ENCODE measurements around the gene PWWP2B.

The PWWP2B gene

DNA sequence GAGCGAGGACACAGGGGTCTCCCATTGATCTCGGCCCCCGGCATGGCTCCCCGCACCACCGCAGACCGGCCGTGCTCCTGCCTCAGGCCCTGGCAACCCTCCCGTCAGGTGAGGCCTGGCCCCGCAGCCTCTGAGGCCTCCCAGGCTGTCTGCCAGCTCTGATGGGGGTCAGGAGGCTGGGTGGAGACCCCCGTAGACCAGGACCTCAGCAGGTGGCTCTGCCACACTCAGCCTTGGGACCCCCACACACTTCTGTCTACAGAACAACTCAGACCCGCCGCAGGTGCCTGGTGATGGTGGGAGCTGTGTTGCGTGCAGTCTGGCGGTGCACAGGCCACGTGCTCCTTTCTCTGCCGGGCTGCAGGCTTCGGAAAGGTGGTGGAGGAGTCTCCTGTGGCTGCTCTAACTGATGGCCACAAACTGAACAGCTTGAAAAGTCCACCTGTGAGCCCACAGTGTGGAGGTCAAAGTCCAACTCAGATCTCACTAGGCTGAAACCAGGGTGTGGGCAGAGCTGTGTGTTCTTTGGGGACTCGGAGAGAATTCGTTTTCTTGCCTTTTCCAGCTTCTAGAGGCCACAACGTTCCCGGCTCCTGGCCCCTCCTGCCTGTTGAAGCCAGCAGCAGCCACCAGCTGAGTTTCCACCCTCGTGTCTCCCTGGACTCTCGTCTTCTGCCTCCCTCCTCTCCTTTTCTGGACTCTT, 62.5 kb downstream of the PWWP2B start:
- Histone ChIP-seq H3K27me3 (ENCODE audit: control insufficient read depth, insufficient read depth, low read length) (no peaks in the 10 kb centered on the region), H3K4me1 (ENCODE audit: control insufficient read depth, insufficient read depth, low read length) (no peaks in the 10 kb centered on the region), H3K4me3 (ENCODE audit: low read depth, low read length) (no peak overlapping the region), H3K9me3 (ENCODE audit: control insufficient read depth, insufficient read depth, low read length) (no peaks in the 10 kb centered on the region), H3K9ac (ENCODE audit: low read depth, low read length) (no peak overlapping the region), H3K36me3 (ENCODE audit: control insufficient read depth, insufficient read depth, low read length) (no peaks in the 10 kb centered on the region), H3K27ac (ENCODE audit: low read depth, low read length) (no peak overlapping the region)

- H3K27ac ChIP-seq (ENCODE audit: low read depth, low read length) = no peak overlapping the region
- no peak overlapping the region for H3K4me3 ChIP-seq (ENCODE audit: low read depth, low read length)
- H3K9me3 ChIP-seq (ENCODE audit: control insufficient read depth, insufficient read depth, low read length) = no peaks in the 10 kb centered on the region
- H3K36me3 ChIP-seq (ENCODE audit: control insufficient read depth, insufficient read depth, low read length) = no peaks in the 10 kb centered on the region
- no peaks in the 10 kb centered on the region for H3K27me3 ChIP-seq (ENCODE audit: control insufficient read depth, insufficient read depth, low read length)
- no peak overlapping the region for H3K9ac ChIP-seq (ENCODE audit: low read depth, low read length)
- no peaks in the 10 kb centered on the region for H3K4me1 ChIP-seq (ENCODE audit: control insufficient read depth, insufficient read depth, low read length)
Measured at GRCh38 chr10:132460071-132460470, 63.1 kb downstream of the PWWP2B start.

GRCh38 chr10:132460691-132461090, 63.7 kb downstream of the PWWP2B start:
- H3K4me1 ChIP-seq (ENCODE audit: control insufficient read depth, insufficient read depth, low read length) = no peaks in the 10 kb centered on the region

DNA sequence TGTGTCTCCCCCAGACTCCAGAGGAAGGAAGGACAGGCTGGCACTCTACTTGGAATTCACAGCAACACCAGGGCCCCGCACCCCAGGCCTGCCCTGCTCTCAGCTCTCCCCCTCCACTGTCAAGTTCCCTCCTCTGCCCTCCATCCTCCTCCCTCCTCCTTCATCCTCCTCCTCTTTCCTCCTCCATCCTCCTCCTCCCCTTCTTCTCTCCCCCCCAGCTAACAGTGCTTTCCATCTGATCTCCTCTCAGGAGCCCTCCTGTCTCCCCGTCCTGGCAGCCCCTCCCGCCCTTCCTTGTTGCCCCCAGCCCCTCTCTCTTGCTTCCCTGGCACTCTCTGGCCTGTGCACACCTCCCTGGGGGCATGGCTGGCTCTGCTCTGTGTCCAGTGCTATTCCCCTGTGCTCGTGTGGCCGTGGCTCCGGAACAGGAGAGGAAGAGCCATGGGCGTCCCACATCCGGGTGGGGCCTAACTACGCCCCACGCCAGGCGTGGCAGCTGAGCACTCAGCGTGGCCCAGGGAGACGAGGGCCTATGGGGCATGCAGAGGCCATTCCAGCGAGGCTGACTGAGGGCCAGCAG, 64.2 kb downstream of the PWWP2B start:
- H3K27ac ChIP-seq (ENCODE audit: low read depth, low read length) = no peak overlapping the region
- no peak overlapping the region for H3K9ac ChIP-seq (ENCODE audit: low read depth, low read length)
- no peaks in the 10 kb centered on the region for H3K9me3 ChIP-seq (ENCODE audit: control insufficient read depth, insufficient read depth, low read length)
- H3K4me1 ChIP-seq (ENCODE audit: control insufficient read depth, insufficient read depth, low read length) = no peaks in the 10 kb centered on the region
- H3K4me3 ChIP-seq (ENCODE audit: low read depth, low read length) = no peak overlapping the region
- H3K36me3 ChIP-seq (ENCODE audit: control insufficient read depth, insufficient read depth, low read length) = no peaks in the 10 kb centered on the region
- no peaks in the 10 kb centered on the region for H3K27me3 ChIP-seq (ENCODE audit: control insufficient read depth, insufficient read depth, low read length)

More at GRCh38 chr10:132460691-132461090, 63.7 kb downstream of the PWWP2B start:
- Histone ChIP-seq H3K36me3 (ENCODE audit: control insufficient read depth, insufficient read depth, low read length) (no peaks in the 10 kb centered on the region), H3K27me3 (ENCODE audit: control insufficient read depth, insufficient read depth, low read length) (no peaks in the 10 kb centered on the region), H3K9me3 (ENCODE audit: control insufficient read depth, insufficient read depth, low read length) (no peaks in the 10 kb centered on the region), H3K27ac (ENCODE audit: low read depth, low read length) (no peak overlapping the region), H3K4me3 (ENCODE audit: low read depth, low read length) (no peak overlapping the region), H3K9ac (ENCODE audit: low read depth, low read length) (no peak overlapping the region)

DNA sequence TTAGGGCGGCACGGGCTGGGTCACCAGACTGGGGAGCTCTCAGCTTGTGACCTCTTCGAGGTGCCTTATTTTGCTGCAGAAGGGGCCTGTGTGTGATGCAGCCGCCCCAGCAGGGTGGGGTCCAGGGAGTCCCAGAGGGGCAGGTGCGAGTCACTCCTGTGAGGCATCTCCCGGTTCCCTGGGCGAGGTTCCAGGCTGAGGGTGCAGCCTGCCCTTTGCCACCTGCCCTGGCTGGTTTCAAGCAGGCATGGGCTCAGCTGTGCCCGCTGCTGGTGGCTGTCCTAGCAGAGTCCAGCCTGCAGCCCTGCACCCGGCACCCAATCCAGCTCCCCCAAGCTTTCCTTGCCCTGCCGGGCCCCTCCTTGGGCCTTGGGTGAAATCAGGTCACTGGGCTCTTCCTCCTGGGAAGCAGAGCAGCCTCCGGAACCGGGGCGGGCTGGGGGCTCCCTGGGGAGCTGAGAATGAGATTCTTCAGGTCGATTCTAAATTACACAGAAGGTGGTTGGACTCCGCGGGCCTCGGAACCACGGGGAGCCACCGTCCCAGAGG, 64.8 kb downstream of the PWWP2B start:
- Histone ChIP-seq H3K27ac (ENCODE audit: low read depth, low read length) (no peak overlapping the region), H3K36me3 (ENCODE audit: control insufficient read depth, insufficient read depth, low read length) (no peaks in the 10 kb centered on the region)

GRCh38 chr10:132462463-132463332, 65.7 kb downstream of the PWWP2B start:
- H3K27ac ChIP-seq (ENCODE audit: low read depth, low read length) = no peak overlapping the region
- H3K4me3 ChIP-seq (ENCODE audit: low read depth, low read length) = no peak overlapping the region
- peaks cover 3% of the 10 kb centered on the region; the same call in 1 of the 2 replicates for H3K4me1 ChIP-seq (ENCODE audit: control insufficient read depth, insufficient read depth, low read length)
- H3K36me3 ChIP-seq (ENCODE audit: control insufficient read depth, insufficient read depth, low read length) = no peaks in the 10 kb centered on the region
- no peaks in the 10 kb centered on the region for H3K9me3 ChIP-seq (ENCODE audit: control insufficient read depth, insufficient read depth, low read length)
- no peaks in the 10 kb centered on the region for H3K27me3 ChIP-seq (ENCODE audit: control insufficient read depth, insufficient read depth, low read length)
- H3K9ac ChIP-seq (ENCODE audit: low read depth, low read length) = no peak overlapping the region

More for the DNA sequence above, 64.8 kb downstream of the PWWP2B start:
- Histone ChIP-seq H3K4me1 (ENCODE audit: control insufficient read depth, insufficient read depth, low read length) (no peaks in the 10 kb centered on the region), H3K27me3 (ENCODE audit: control insufficient read depth, insufficient read depth, low read length) (no peaks in the 10 kb centered on the region), H3K4me3 (ENCODE audit: low read depth, low read length) (no peak overlapping the region), H3K9me3 (ENCODE audit: control insufficient read depth, insufficient read depth, low read length) (no peaks in the 10 kb centered on the region), H3K9ac (ENCODE audit: low read depth, low read length) (no peak overlapping the region)

- Histone ChIP-seq H3K9me3 (ENCODE audit: control insufficient read depth, insufficient read depth, low read length) (no peaks in the 10 kb centered on the region), H3K36me3 (ENCODE audit: control insufficient read depth, insufficient read depth, low read length) (no peaks in the 10 kb centered on the region), H3K4me1 (ENCODE audit: control insufficient read depth, insufficient read depth, low read length) (peaks cover 4% of the 10 kb centered on the region; the same call in 1 of the 2 replicates), H3K4me3 (ENCODE audit: low read depth, low read length) (no peak overlapping the region), H3K27ac (ENCODE audit: low read depth, low read length) (no peak overlapping the region), H3K27me3 (ENCODE audit: control insufficient read depth, insufficient read depth, low read length) (no peaks in the 10 kb centered on the region), H3K9ac (ENCODE audit: low read depth, low read length) (no peak overlapping the region)
Measured at GRCh38 chr10:132463333-132464255, 66.6 kb downstream of the PWWP2B start.

GRCh38 chr10:132464256-132465192, 67.5 kb downstream of the PWWP2B start:
- no peak overlapping the region for H3K4me3 ChIP-seq (ENCODE audit: low read depth, low read length)
- H3K9ac ChIP-seq (ENCODE audit: low read depth, low read length) = no peak overlapping the region
- H3K9me3 ChIP-seq (ENCODE audit: control insufficient read depth, insufficient read depth, low read length) = no peaks in the 10 kb centered on the region
- no peaks in the 10 kb centered on the region for H3K27me3 ChIP-seq (ENCODE audit: control insufficient read depth, insufficient read depth, low read length)
- H3K4me1 ChIP-seq (ENCODE audit: control insufficient read depth, insufficient read depth, low read length) = peaks cover 4% of the 10 kb centered on the region; the same call in 1 of the 2 replicates
- H3K27ac ChIP-seq (ENCODE audit: low read depth, low read length) = no peak overlapping the region
- no peaks in the 10 kb centered on the region for H3K36me3 ChIP-seq (ENCODE audit: control insufficient read depth, insufficient read depth, low read length)

DNA sequence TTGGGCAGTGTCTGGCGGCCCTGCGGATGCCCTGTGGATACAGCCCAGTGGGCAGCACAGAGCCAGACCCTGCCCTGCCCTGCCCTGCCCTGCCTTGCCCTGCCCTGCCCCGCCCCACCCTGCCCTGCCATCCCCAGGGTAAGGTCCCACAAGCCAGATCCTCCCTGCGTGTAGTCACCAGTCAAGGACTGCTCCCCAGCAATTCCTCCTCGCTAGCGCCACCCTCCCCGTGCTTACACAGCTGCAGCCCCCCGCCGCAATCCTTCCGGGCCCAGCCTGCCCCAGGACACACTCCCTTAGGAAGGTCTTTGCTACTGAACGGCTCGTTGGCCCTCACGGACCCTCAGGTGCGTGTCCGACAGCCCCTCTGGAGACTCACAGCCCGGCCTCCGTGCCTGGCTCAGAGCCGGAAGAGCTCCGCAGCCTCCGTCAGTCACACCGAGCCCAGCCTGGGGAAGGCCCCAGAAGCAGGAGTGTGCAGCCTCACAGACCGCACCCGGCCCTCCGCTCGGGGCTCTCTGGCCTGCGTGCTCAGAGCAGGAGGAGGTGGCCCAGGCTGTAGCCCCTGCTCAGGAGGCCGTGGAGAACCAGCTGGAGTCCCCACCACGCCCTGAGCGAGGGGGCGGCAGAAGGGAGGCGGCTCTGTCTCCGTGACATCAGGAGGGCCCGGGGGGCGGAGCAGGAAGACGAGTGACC, 68.3 kb downstream of the PWWP2B start:
- Histone ChIP-seq H3K9ac (ENCODE audit: low read depth, low read length) (no peak overlapping the region), H3K36me3 (ENCODE audit: control insufficient read depth, insufficient read depth, low read length) (no peaks in the 10 kb centered on the region), H3K4me3 (ENCODE audit: low read depth, low read length) (no peak overlapping the region), H3K9me3 (ENCODE audit: control insufficient read depth, insufficient read depth, low read length) (no peaks in the 10 kb centered on the region), H3K27ac (ENCODE audit: low read depth, low read length) (no peak overlapping the region), H3K4me1 (ENCODE audit: control insufficient read depth, insufficient read depth, low read length) (peaks cover 4% of the 10 kb centered on the region; the same call in 1 of the 2 replicates), H3K27me3 (ENCODE audit: control insufficient read depth, insufficient read depth, low read length) (no peaks in the 10 kb centered on the region)
